Measurements from ENCODE around the gene SATL1.
"Not testable (repeated sequence)": the region's sequence is repeated elsewhere in the genome, so short reads cannot be mapped to it uniquely, and the experiment has no call there.

Gene SATL1

DNA sequence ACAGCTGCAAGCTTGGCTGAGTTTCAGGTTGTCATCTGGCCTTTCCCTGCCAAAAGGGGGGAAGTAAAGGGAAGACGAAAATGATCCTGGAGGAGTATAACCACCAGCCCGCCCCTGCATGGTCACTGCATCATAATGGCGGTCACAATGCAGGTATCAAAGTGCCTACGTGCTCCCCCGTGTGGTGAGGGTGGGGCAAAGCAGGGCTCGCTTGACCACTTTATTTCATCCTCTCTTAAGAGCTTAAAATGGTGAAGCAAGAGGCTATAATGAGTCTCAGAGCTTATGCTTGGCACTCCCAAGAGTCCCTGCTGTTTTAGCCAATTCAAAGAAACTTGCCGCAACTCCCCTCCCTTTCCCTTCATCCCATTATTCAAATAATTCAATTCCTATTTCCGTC is 134.3 kb downstream of the SATL1 start:
- no peak for DNase-seq (ENCODE audit: low read depth)

- DNase-seq (ENCODE audit: low read depth), result no peak
Observed at GRCh38 chrX:85108165-85108564, 135.4 kb downstream of the SATL1 start.

DNA sequence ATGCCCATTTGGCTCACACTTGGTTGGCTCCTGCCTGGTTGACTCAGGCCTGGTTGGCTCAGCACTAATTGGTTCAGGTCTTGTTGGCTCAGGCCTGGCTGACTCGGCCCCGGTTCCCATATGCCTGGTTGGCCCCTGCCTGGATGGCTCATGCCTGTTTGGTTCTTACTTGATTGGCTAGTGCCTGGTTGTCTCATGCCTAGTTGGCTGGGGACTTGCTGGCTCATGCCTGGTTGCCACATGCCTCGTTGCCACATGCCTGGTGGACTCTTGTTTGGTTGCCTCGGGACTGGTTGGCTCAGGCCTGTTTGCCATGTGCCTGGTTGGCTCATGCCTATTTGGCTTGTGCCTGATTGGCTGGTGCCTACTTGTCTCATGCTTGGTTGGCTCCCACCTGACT is 136.2 kb downstream of the SATL1 start:
- DNase-seq (ENCODE audit: low read depth), result no peak

- no peak for DNase-seq (ENCODE audit: low read depth)
Observed at GRCh38 chrX:85089321-85089840, 154.2 kb downstream of the SATL1 start.

GRCh38 chrX:85084770-85085393 is 158.7 kb downstream of the SATL1 start:
- no peak for DNase-seq (ENCODE audit: low read depth)

- not testable (repeated sequence) for DNase-seq (ENCODE audit: low read depth)
Observed at GRCh38 chrX:85077247-85077646, 166.3 kb downstream of the SATL1 start.

DNA sequence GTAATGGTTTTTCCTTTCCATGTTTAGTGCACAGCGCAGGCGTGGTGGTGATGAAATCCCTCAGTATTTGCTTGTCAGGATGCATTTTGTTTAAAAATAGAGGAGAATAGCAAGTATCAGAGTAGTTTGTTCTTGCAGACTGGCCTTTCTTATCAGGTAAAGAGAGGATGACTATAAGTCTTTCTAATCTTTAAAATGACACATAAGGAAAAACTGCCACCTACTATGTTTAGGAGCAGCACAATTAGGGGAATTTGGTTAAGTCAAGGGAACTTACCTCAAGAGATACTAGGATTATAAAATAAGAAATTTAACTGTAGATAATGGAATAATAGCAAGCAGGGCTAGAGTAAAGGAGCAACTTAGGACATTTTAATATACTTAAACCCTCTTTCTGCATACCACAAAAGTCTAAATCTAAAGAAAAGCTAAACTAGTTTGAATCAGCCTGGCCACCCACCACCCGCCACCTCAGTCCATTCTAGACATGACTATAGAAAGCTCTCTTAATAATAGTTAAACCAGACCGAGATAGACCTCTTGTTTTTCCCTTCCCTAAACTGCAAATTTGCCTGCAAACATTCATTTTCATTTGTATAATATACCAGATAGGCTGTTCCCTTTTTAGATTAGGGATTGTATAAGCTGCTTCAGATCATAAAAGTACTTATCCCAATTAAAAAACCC is 177.9 kb downstream of the SATL1 start:
- DNase-seq (ENCODE audit: low read depth), result no peak

GRCh38 chrX:85052636-85053343 is 190.8 kb downstream of the SATL1 start:
- DNase-seq (ENCODE audit: low read depth), result no peak

DNA sequence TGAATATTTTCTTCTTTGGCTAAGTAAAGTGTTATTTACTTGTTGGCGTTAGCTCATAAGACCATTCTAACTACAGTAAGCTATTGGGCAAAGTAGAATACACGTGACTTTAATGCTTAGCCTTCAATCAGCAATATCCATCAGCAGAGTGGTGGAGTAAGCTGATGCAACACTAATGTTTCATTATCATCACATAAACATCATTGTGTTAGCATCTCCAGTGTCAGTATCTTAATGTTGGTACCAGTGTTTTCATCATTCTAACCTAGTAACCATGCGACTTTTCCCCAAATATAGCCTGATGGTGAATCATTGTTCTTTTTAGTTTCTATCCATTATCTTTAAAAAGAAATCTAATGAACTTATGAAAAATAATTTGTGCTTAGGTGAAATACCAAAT is 191.4 kb downstream of the SATL1 start:
- no peak for DNase-seq (ENCODE audit: low read depth)

- DNase-seq (ENCODE audit: low read depth), result no peak
Observed at GRCh38 chrX:85051627-85052026, 192.0 kb downstream of the SATL1 start.

Data from T-helper 22 cell (primary cell).